Activated CD4-positive, alpha-beta T cell treated with anti-CD3 and anti-CD28 coated beads, Interleukin-2, amount 50 U/mL, for 24 hours (primary cell): ENCODE measurements around the gene SLC17A9.

Experiments used
- DNase-seq, 2 donors: peaks; one replicate each; pipeline ENCODE4 v3.0.0-alpha.2; 2020; ENCODE audit warnings: low read depth in 1 of 2, low spot score in 1 of 2

Gene SLC17A9

GRCh38 chr20:62980380-62980960, 28.0 kb downstream of the SLC17A9 start:
- DNase-seq, result no peak

- DNase-seq, result peak in 1 of 2 donors; percentile 25
Observed at GRCh38 chr20:62980970-62981369, 28.5 kb downstream of the SLC17A9 start.

GRCh38 chr20:62982124-62983075, 29.9 kb downstream of the SLC17A9 start:
- no peak for DNase-seq

GRCh38 chr20:62983210-62983609, 30.7 kb downstream of the SLC17A9 start:
- DNase-seq, result no peak

- DNase-seq, result no peak
Observed at GRCh38 chr20:62984666-62985443, 32.3 kb downstream of the SLC17A9 start.

GRCh38 chr20:62985444-62985778, 32.9 kb downstream of the SLC17A9 start:
- no peak for DNase-seq

- no peak for DNase-seq
Observed at GRCh38 chr20:62986257-62986800, 33.8 kb downstream of the SLC17A9 start.

GRCh38 chr20:62987114-62987513, 34.6 kb downstream of the SLC17A9 start:
- DNase-seq, result no peak

GRCh38 chr20:62989201-62989601, 36.7 kb downstream of the SLC17A9 start:
- no peak for DNase-seq

- no peak for DNase-seq
Observed at GRCh38 chr20:62990306-62990825, 37.9 kb downstream of the SLC17A9 start.

GRCh38 chr20:62991196-62991807, 38.8 kb downstream of the SLC17A9 start:
- no peak for DNase-seq

GRCh38 chr20:62991863-62992262, 39.4 kb downstream of the SLC17A9 start:
- DNase-seq, result no peak

GRCh38 chr20:62993856-62994494, 41.5 kb downstream of the SLC17A9 start:
- DNase-seq, result no peak

- no peak for DNase-seq
Observed at GRCh38 chr20:62994869-62995281, 42.4 kb downstream of the SLC17A9 start.

- DNase-seq, result no peak
Observed at GRCh38 chr20:62995481-62995880, 43.0 kb downstream of the SLC17A9 start.

- DNase-seq, result no peak
Observed at GRCh38 chr20:62995898-62996595, 43.5 kb downstream of the SLC17A9 start.

- no peak for DNase-seq
Observed at GRCh38 chr20:62996596-62996982, 44.1 kb downstream of the SLC17A9 start.

- no peak for DNase-seq
Observed at GRCh38 chr20:62997417-62998035, 45.0 kb downstream of the SLC17A9 start.

- DNase-seq, result no peak
Observed at GRCh38 chr20:62998449-62998848, 45.9 kb downstream of the SLC17A9 start.
